Endothelial cell (in vitro differentiated cells): ENCODE data around the gene NPHP4. TPM values are rescaled to one million over a fixed set of nuclear protein-coding genes. Genes with fewer than 3 reads are reported as not detected.

Experiments
- DNase-seq: peaks from one replicate; pipeline ENCODE4 v3.0.0; 2021; ENCODE audit warnings: low spot score
- H3K27ac Mint-ChIP-seq: one replicate; pipeline ENCODE4 v1.8.0; 2021; ENCODE audit warnings: mixed read lengths, inconsistent platforms; ENCODE audit not compliant: unreplicated experiment
- H3K27me3 Mint-ChIP-seq: one replicate; pipeline ENCODE4 v1.8.0; 2021; ENCODE audit warnings: mild to moderate bottlenecking, moderate library complexity, mixed read lengths, inconsistent platforms; ENCODE audit not compliant: unreplicated experiment
- H3K36me3 Mint-ChIP-seq: one replicate; pipeline ENCODE4 v1.8.0; 2021; ENCODE audit warnings: mild to moderate bottlenecking, low read depth, mixed read lengths, inconsistent platforms; ENCODE audit not compliant: unreplicated experiment
- H3K4me1 Mint-ChIP-seq: one replicate; pipeline ENCODE4 v1.8.0; 2021; ENCODE audit warnings: mild to moderate bottlenecking, mixed read lengths, inconsistent platforms; ENCODE audit not compliant: unreplicated experiment
- H3K4me3 Mint-ChIP-seq: one replicate; pipeline ENCODE4 v1.8.0; 2021; ENCODE audit warnings: mild to moderate bottlenecking, mixed read lengths, inconsistent platforms; ENCODE audit not compliant: unreplicated experiment
- H3K9me3 Mint-ChIP-seq: one replicate; pipeline ENCODE4 v1.8.0; 2021; ENCODE audit warnings: mixed read lengths, inconsistent platforms; ENCODE audit not compliant: unreplicated experiment
- CTCF ChIP-seq: fragments of 200-600 bp; sonication (generic); IDR thresholded peaks from one replicate; pipeline ENCODE4 v1.5.0; 2021; ENCODE audit warnings: antibody characterized with exemption; ENCODE audit not compliant: unreplicated experiment
- total RNA-seq: library from RNA; stranded (reverse); fragmentation: NEBNext Ultra II Directional; extraction: Animal tissue kit (Norgen Biotek cat#: 25700); gene quantifications from one replicate; pipeline ENCODE4 v1.2.1, GENCODE V29; 2021; ENCODE audit not compliant: unreplicated experiment

The NPHP4 gene
- total RNA-seq, 1 donor from 2014 or later = 15.3 TPM

- Mint-ChIP-seq H3K9me3 (no peaks in the 10 kb centered on the region), H3K36me3 (no peaks in the 10 kb centered on the region), H3K4me3 (no peak overlapping the region), H3K27ac (no peak overlapping the region), H3K27me3 (peaks cover 10% of the 10 kb centered on the region), H3K4me1 (no peaks in the 10 kb centered on the region)
- DNase-seq = no peak
- no peak for TF ChIP-seq CTCF
These were observed 148.6 kb downstream of the NPHP4 start for GRCh38 chr1:5843521-5844096.

- no peak for TF ChIP-seq CTCF
- Mint-ChIP-seq H3K27ac (no peak overlapping the region), H3K4me1 (no peaks in the 10 kb centered on the region), H3K4me3 (no peak overlapping the region), H3K36me3 (no peaks in the 10 kb centered on the region), H3K27me3 (peaks cover 10% of the 10 kb centered on the region), H3K9me3 (no peaks in the 10 kb centered on the region)
- DNase-seq = no peak
These were observed 149.5 kb downstream of the NPHP4 start for GRCh38 chr1:5842679-5843078.

GRCh38 chr1:5840551-5841001, 151.6 kb downstream of the NPHP4 start:
- Mint-ChIP-seq H3K4me1 (no peaks in the 10 kb centered on the region), H3K36me3 (no peaks in the 10 kb centered on the region), H3K9me3 (no peaks in the 10 kb centered on the region), H3K27me3 (peaks cover 8% of the 10 kb centered on the region), H3K4me3 (no peak overlapping the region), H3K27ac (no peak overlapping the region)
- no peak for TF ChIP-seq CTCF
- no peak for DNase-seq

GRCh38 chr1:5839881-5840550, 152.2 kb downstream of the NPHP4 start:
- Mint-ChIP-seq H3K4me3 (no peak overlapping the region), H3K27ac (no peak overlapping the region), H3K36me3 (no peaks in the 10 kb centered on the region), H3K27me3 (peaks cover 9% of the 10 kb centered on the region), H3K9me3 (no peaks in the 10 kb centered on the region), H3K4me1 (no peaks in the 10 kb centered on the region)
- DNase-seq = no peak
- TF ChIP-seq CTCF = no peak

GRCh38 chr1:5839161-5839880, 152.9 kb downstream of the NPHP4 start:
- TF ChIP-seq CTCF = no peak
- peaks cover 9% of the 10 kb centered on the region for H3K27me3 Mint-ChIP-seq
- H3K4me3 Mint-ChIP-seq = no peak overlapping the region
- H3K9me3 Mint-ChIP-seq = no peaks in the 10 kb centered on the region
- DNase-seq = no peak
- no peak overlapping the region for H3K27ac Mint-ChIP-seq
- H3K36me3 Mint-ChIP-seq = no peaks in the 10 kb centered on the region
- H3K4me1 Mint-ChIP-seq = no peaks in the 10 kb centered on the region
